H7 (cell line): ENCODE data around the gene BABAM2. TPM values are rescaled to one million over a fixed set of nuclear protein-coding genes. Genes with fewer than 3 reads are reported as not detected.
A peak's percentile ranks its signal among the peaks of the same experiment; 100 is the strongest.

Experiments used
- DNase-seq: peaks from one replicate; pipeline ENCODE4 v3.0.0; 2012
- H3K27me3 ChIP-seq: 2 replicates; pipeline ENCODE4 v1.6.0; 2011; ENCODE audit warnings: mild to moderate bottlenecking, low read length; ENCODE audit not compliant: control insufficient read depth, insufficient read depth
- H3K36me3 ChIP-seq: replicated peaks from 2 replicates; pipeline ENCODE4 v1.5.1; 2011; ENCODE audit warnings: low read length; ENCODE audit not compliant: control insufficient read depth, insufficient read depth
- H3K4me3 ChIP-seq: 2 replicates; pipeline ENCODE4 v1.5.1; 2011; ENCODE audit warnings: low read depth, mild to moderate bottlenecking, control low read depth, low read length, moderate library complexity; ENCODE audit not compliant: insufficient read depth
- total RNA-seq: library from RNA; depleted of rRNA; stranded (reverse); fragments of >200 nt; shearing (Covaris generic); gene quantifications from 2 replicates; pipeline ENCODE4 v1.2.3, GENCODE V29; 2014

Gene BABAM2
- total RNA-seq, 1 experiment from 2014 or later, result 25.3 TPM

GRCh38 chr2:28135324-28135723 lies 244.8 kb downstream of the BABAM2 start:
- H3K4me3 ChIP-seq, result no peak overlapping the region
- H3K36me3 ChIP-seq, result no peaks in the 10 kb centered on the region
- DNase-seq, result no peak
- no peaks in the 10 kb centered on the region for H3K27me3 ChIP-seq

- no peak overlapping the region for H3K4me3 ChIP-seq
- no peaks in the 10 kb centered on the region for H3K36me3 ChIP-seq
- H3K27me3 ChIP-seq, result no peaks in the 10 kb centered on the region
- DNase-seq, result no peak
Observed at GRCh38 chr2:28135799-28136198, 245.3 kb downstream of the BABAM2 start.

- no peak for DNase-seq
- Histone ChIP-seq H3K4me3 (no peak overlapping the region), H3K27me3 (no peaks in the 10 kb centered on the region), H3K36me3 (no peaks in the 10 kb centered on the region)
Observed at GRCh38 chr2:28136556-28136955, 246.0 kb downstream of the BABAM2 start.

GRCh38 chr2:28137221-28137620 lies 246.7 kb downstream of the BABAM2 start:
- no peak overlapping the region for H3K4me3 ChIP-seq
- H3K36me3 ChIP-seq, result no peaks in the 10 kb centered on the region
- H3K27me3 ChIP-seq, result no peaks in the 10 kb centered on the region
- no peak for DNase-seq

GRCh38 chr2:28142386-28142785 lies 251.9 kb downstream of the BABAM2 start:
- Histone ChIP-seq H3K36me3 (no peaks in the 10 kb centered on the region), H3K27me3 (no peaks in the 10 kb centered on the region), H3K4me3 (no peak overlapping the region)
- no peak for DNase-seq

GRCh38 chr2:28148000-28148399 lies 257.5 kb downstream of the BABAM2 start:
- DNase-seq, result no peak
- Histone ChIP-seq H3K4me3 (no peak overlapping the region), H3K36me3 (no peaks in the 10 kb centered on the region), H3K27me3 (no peaks in the 10 kb centered on the region)

GRCh38 chr2:28148566-28148965 lies 258.0 kb downstream of the BABAM2 start:
- no peak for DNase-seq
- no peak overlapping the region for H3K4me3 ChIP-seq
- no peaks in the 10 kb centered on the region for H3K36me3 ChIP-seq
- no peaks in the 10 kb centered on the region for H3K27me3 ChIP-seq

GRCh38 chr2:28150236-28150915 lies 259.8 kb downstream of the BABAM2 start:
- DNase-seq, result no peak
- H3K36me3 ChIP-seq, result no peaks in the 10 kb centered on the region
- no peak overlapping the region for H3K4me3 ChIP-seq
- H3K27me3 ChIP-seq, result no peaks in the 10 kb centered on the region

GRCh38 chr2:28150994-28151393 lies 260.5 kb downstream of the BABAM2 start:
- Histone ChIP-seq H3K4me3 (no peak overlapping the region), H3K36me3 (no peaks in the 10 kb centered on the region), H3K27me3 (no peaks in the 10 kb centered on the region)
- DNase-seq, result no peak

- Histone ChIP-seq H3K27me3 (no peaks in the 10 kb centered on the region), H3K4me3 (no peak overlapping the region), H3K36me3 (no peaks in the 10 kb centered on the region)
- no peak for DNase-seq
Observed at GRCh38 chr2:28152585-28153280, 262.2 kb downstream of the BABAM2 start.

GRCh38 chr2:28153851-28154250 lies 263.3 kb downstream of the BABAM2 start:
- Histone ChIP-seq H3K4me3 (no peak overlapping the region), H3K36me3 (no peaks in the 10 kb centered on the region), H3K27me3 (no peaks in the 10 kb centered on the region)
- DNase-seq, result no peak

- no peak for DNase-seq
- no peaks in the 10 kb centered on the region for H3K27me3 ChIP-seq
- no peaks in the 10 kb centered on the region for H3K36me3 ChIP-seq
- H3K4me3 ChIP-seq, result no peak overlapping the region
Observed at GRCh38 chr2:28155086-28155485, 264.6 kb downstream of the BABAM2 start.

GRCh38 chr2:28155627-28156026 lies 265.1 kb downstream of the BABAM2 start:
- DNase-seq, result peak; percentile 48
- H3K36me3 ChIP-seq, result no peaks in the 10 kb centered on the region
- no peak overlapping the region for H3K4me3 ChIP-seq
- H3K27me3 ChIP-seq, result no peaks in the 10 kb centered on the region

GRCh38 chr2:28158791-28159190 lies 268.3 kb downstream of the BABAM2 start:
- Histone ChIP-seq H3K36me3 (no peaks in the 10 kb centered on the region), H3K27me3 (no peaks in the 10 kb centered on the region), H3K4me3 (no peak overlapping the region)
- DNase-seq, result no peak

- Histone ChIP-seq H3K4me3 (no peak overlapping the region), H3K36me3 (no peaks in the 10 kb centered on the region), H3K27me3 (no peaks in the 10 kb centered on the region)
- DNase-seq, result no peak
Observed at GRCh38 chr2:28160986-28161425, 270.5 kb downstream of the BABAM2 start.
